ENCODE results near the gene TLCD2. TPM values are rescaled to one million over a fixed set of nuclear protein-coding genes. Genes with fewer than 3 reads are reported as not detected.
"Not testable (repeated sequence)": the region's sequence is repeated elsewhere in the genome, so short reads cannot be mapped to it uniquely, and the experiment has no call there.

Gene TLCD2
- total and polyA plus RNA-seq, 9 donors, result 1.5 to 9.1 (median 5.6) TPM

DNA sequence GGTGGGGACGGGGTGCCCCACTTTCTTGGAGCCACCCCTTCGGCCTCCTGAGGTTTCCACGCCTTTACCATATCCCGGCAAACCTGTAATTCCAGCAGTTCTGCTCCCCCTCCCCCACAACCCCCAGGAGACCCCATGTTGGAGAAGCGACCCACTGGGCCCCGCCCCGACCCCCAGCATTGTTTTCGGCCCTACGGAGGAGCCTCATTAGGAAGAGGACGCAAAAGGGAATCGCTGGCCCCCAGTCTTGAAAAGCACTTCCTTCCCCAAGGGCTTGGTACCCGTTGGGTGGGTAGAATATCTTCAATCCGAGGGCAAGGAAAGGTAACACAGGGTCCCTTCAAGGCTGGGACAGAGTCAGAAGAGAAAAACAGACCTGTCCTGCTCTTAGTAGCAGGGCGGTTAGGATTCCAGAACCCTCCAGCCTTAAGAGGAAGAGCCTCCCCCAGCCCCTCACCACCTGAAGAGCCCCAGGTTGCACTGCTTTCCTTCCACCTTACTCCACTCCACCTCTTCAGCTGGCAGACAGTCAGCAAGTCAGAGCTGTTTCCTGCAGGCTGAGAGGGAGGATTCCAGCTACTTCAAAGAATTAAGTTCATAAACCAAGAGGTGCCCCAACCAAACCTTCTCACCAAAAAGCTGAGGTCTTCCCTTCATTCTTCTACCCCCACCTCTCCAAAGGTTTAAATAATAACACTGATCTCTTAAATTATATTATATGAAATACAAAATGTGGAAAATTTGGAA is 803 bp upstream of the TLCD2 start:
- DNase-seq, result peak in 1 of 5 donors; percentile 62
- 40 to 53% (median 45%) methylated on average over 14 of the region's 14 CpGs for WGBS, 3 donors
- TF ChIP-seq, protein P1, sequence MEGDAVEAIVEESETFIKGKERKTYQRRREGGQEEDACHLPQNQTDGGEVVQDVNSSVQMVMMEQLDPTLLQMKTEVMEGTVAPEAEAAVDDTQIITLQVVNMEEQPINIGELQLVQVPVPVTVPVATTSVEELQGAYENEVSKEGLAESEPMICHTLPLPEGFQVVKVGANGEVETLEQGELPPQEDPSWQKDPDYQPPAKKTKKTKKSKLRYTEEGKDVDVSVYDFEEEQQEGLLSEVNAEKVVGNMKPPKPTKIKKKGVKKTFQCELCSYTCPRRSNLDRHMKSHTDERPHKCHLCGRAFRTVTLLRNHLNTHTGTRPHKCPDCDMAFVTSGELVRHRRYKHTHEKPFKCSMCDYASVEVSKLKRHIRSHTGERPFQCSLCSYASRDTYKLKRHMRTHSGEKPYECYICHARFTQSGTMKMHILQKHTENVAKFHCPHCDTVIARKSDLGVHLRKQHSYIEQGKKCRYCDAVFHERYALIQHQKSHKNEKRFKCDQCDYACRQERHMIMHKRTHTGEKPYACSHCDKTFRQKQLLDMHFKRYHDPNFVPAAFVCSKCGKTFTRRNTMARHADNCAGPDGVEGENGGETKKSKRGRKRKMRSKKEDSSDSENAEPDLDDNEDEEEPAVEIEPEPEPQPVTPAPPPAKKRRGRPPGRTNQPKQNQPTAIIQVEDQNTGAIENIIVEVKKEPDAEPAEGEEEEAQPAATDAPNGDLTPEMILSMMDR (IDR thresholded peaks at IDR 0.05), result no peak
- no peak for TF ChIP-seq POLR2A (IDR thresholded peaks at IDR 0.05)
- no peak for TF ChIP-seq EP300 (IDR thresholded peaks at IDR 0.05)
- Histone ChIP-seq H3K9me3 (no peaks in the 10 kb centered on the region), H3K36me3 (no peaks in the 10 kb centered on the region), H3K4me3 (no peak overlapping the region), H3K4me1 (ENCODE audit: insufficient read depth) (peaks cover 16% of the 10 kb centered on the region), H3K27ac (peak overlapping the region; percentile 53 to 77), H3K27me3 (no peaks in the 10 kb centered on the region)
- intact Hi-C loops (cut with DNase I), result loop anchor here in 3 of 4 donors (2.0 to 10.0 kb wide), 5 partner anchors 26 to 316 kb away; partner anchors contain the start of genes PRPF8 (in 1 of the 3) and RTN4RL1 (in 1 of the 3)

DNA sequence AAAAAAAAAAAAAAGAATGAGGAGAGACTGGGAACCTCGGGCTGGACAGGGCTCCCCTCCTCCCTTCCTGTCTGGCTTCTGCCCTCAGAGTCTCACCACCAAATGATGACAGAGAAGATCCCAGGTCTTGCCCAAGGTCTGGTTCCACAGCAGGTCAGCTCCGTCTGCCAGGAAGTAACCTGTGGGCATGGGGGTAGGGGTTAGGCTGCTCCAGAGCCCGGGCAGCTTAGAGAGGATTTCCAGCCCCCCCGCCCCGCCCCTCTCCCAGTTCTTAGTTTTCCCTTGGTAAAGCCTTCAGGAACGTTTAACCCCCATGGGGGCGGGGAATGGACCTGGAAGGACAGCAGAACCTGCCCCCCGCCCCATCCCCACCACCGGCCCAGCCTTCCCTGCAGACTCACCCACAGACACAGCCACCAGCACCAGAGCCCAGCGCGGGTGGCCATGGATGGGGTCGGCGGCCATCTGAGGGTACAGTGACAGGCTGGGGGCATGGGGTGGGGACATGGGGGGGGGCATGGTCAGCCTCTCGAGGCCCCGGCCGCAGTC is 700 bp downstream of the TLCD2 start:
- peak overlapping the region; percentile 53 to 77 for H3K27ac ChIP-seq
- peak overlapping the region; percentile 83 for H3K4me3 ChIP-seq
- intact Hi-C loops (cut with DNase I), result loop anchor here in 3 of 4 donors (5.0 to 10.0 kb wide), 3 partner anchors 37 to 55 kb away; no protein-coding TSS in a partner anchor
- no peaks in the 10 kb centered on the region for H3K36me3 ChIP-seq
- H3K4me1 ChIP-seq (ENCODE audit: insufficient read depth), result peaks cover 11% of the 10 kb centered on the region
- WGBS, 3 donors, result 8 to 11% (median 8%) methylated on average over 13 to 16 of the region's 16 CpGs
- TF ChIP-seq EP300 (IDR thresholded peaks at IDR 0.05), result no peak
- no peak for TF ChIP-seq POLR2A (IDR thresholded peaks at IDR 0.05)
- TF ChIP-seq, protein P1 (IDR thresholded peaks at IDR 0.05), result no peak
- H3K9me3 ChIP-seq, result no peaks in the 10 kb centered on the region
- peak in 3 of 5 donors; percentile 44 to 57 (median 48) for DNase-seq
- no peaks in the 10 kb centered on the region for H3K27me3 ChIP-seq

DNA sequence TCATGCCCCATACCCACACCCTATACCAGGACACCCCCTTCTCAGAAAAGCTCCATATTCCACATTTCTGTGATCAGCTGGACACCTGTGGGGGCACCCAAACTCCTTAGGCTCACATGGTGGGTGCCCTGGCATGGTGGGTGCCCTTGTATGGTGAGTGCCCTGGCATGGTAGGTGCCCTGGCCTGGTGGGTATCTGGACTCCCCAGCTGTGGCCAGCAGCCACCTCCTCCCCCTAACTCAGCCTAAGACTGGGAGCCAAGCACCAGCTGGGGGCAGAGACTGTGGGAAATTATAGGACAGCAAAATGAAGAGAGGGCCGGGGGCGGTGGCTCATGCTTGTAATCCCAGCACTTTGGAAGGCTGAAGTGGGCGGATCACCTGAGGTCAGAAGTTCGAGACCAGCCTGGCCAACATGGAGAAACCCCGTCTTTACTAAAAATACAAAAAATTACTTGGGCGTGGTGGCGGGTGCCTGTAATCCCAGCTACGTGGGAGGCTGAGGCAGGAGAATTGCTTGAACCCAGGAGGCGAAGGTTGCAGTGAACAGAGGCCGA is 1.3 kb downstream of the TLCD2 start:
- not testable (repeated sequence) for H3K27ac ChIP-seq; H3K9me3 ChIP-seq; H3K4me1 ChIP-seq (ENCODE audit: insufficient read depth); H3K36me3 ChIP-seq; H3K27me3 ChIP-seq; H3K4me3 ChIP-seq
- WGBS, 3 donors, result 86 to 91% (median 87%) methylated on average over 10 of the region's 10 CpGs
- peak in 2 of 5 donors; percentile 17 to 29 for DNase-seq
- intact Hi-C loops (cut with DNase I), result loop anchor here in 3 of 4 donors (5.0 to 10.0 kb wide), 3 partner anchors 37 to 54 kb away; no protein-coding TSS in a partner anchor

DNA sequence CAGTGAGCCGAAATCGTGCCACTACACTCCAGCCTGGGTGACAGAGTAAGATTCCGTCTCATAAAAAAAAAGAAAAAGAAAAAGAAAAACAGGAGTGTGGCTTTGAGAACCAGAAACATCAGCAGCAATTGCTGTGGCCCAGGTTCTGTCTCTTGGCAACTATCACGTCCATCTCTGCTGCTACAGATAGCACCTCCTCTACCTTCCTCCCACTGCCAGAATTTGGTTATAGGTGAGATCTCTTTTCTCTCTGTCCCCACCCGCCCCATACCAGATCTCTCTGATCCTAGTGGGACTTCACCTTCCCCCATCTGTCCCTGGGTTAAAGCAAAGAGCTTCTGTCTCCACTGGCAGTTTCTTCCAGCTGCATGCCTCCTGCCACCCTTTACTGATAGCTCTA is 3.1 kb downstream of the TLCD2 start:
- TF ChIP-seq, protein P1 (IDR thresholded peaks at IDR 0.05), result no peak
- intact Hi-C loops (cut with DNase I), result loop anchor here in 3 of 4 donors (5.0 to 10.0 kb wide), 3 partner anchors 35 to 52 kb away; no protein-coding TSS in a partner anchor
- WGBS, 3 donors, result 90 to 94% (median 93%) methylated on average over 5 of the region's 5 CpGs
- H3K9me3 ChIP-seq, result no peaks in the 10 kb centered on the region
- no peaks in the 10 kb centered on the region for H3K27me3 ChIP-seq
- no peak overlapping the region for H3K27ac ChIP-seq
- DNase-seq, result no peak
- H3K4me3 ChIP-seq, result no peak overlapping the region
- H3K4me1 ChIP-seq (ENCODE audit: insufficient read depth), result peaks cover 2% of the 10 kb centered on the region
- H3K36me3 ChIP-seq, result no peaks in the 10 kb centered on the region

Measured in ovary (tissue), 9 donors.